CD14-positive monocyte (primary cell): Measurements from ENCODE around the gene RARRES2. TPM values are rescaled to one million over a fixed set of nuclear protein-coding genes. Genes with fewer than 3 reads are reported as not detected.
A peak's percentile ranks its signal among the peaks of the same experiment; 100 is the strongest.

Experiments used
- DNase-seq, 3 donors: peaks; one replicate each; pipeline ENCODE4 v3.0.0-alpha.2; 2011 to 2022
- H2AFZ ChIP-seq: 2 replicates; pipeline ENCODE4 v1.6.0; 2012; ENCODE audit warnings: mild to moderate bottlenecking, low read depth, low read length, inconsistent platforms; ENCODE audit not compliant: insufficient read depth, poor library complexity, severe bottlenecking
- H3K27ac ChIP-seq, 2 donors: 1 replicate in 1 of 2; 2 replicates in 1 of 2; pipeline ENCODE4 v1.5.1; 2012 to 2013; ENCODE audit warnings: low read length in 2 of 2, control low read depth in 1 of 2, inconsistent platforms in 1 of 2, low read depth in 1 of 2, mild to moderate bottlenecking in 1 of 2
- H3K27me3 ChIP-seq, 2 donors: one replicate each; pipeline versions ENCODE4 v1.6.0 to v1.6.1; 2011 to 2013; ENCODE audit warnings: low read length in 2 of 2; ENCODE audit not compliant: control insufficient read depth in 2 of 2, insufficient read depth in 2 of 2
- H3K36me3 ChIP-seq, 2 donors: replicated peaks in 1 of 2; 1 replicate in 1 of 2; 2 replicates in 1 of 2; pipeline versions ENCODE4 v1.5.1 to v1.6.1; 2012 to 2013; ENCODE audit warnings: low read length in 2 of 2, control low read depth in 1 of 2, inconsistent platforms in 1 of 2, mild to moderate bottlenecking in 1 of 2; ENCODE audit not compliant: insufficient read depth in 2 of 2, control insufficient read depth in 1 of 2
- H3K4me1 ChIP-seq, 2 donors: 1 replicate in 1 of 2; 2 replicates in 1 of 2; pipeline versions ENCODE4 v1.5.1 to v1.6.1; 2012 to 2013; ENCODE audit warnings: low read length in 2 of 2, control low read depth in 1 of 2, inconsistent platforms in 1 of 2, mild to moderate bottlenecking in 1 of 2, moderate library complexity in 1 of 2; ENCODE audit not compliant: insufficient read depth in 2 of 2, control insufficient read depth in 1 of 2
- H3K4me2 ChIP-seq: replicated peaks from 2 replicates; pipeline ENCODE3; 2012; ENCODE audit warnings: low read length, moderate library complexity, mild to moderate bottlenecking; ENCODE audit not compliant: poor library complexity, severe bottlenecking; ENCODE audit errors: extremely low read depth
- H3K4me3 ChIP-seq, 3 experiments: fragments of 200-600 bp in 1 of 3; sonication (generic) in 1 of 3; replicated peaks in 1 of 3; 1 replicate in 2 of 3; 2 replicates in 1 of 3; pipeline ENCODE4 v1.5.1; 2011 to 2013; ENCODE audit warnings: low read length in 3 of 3, mild to moderate bottlenecking in 3 of 3, control low read depth in 2 of 3, low read depth in 2 of 3, inconsistent platforms in 1 of 3, moderate library complexity in 1 of 3
- H3K79me2 ChIP-seq: 2 replicates; pipeline ENCODE4 v1.6.0; 2012; ENCODE audit warnings: mild to moderate bottlenecking, control low read depth, inconsistent platforms, low read length, moderate library complexity; ENCODE audit not compliant: insufficient read depth
- H3K9ac ChIP-seq: 2 replicates; pipeline ENCODE4 v1.6.0; 2017; ENCODE audit warnings: low read length, mild to moderate bottlenecking; ENCODE audit not compliant: insufficient read depth, poor library complexity, severe bottlenecking
- H3K9me3 ChIP-seq, 2 donors: replicated peaks in 1 of 2; 1 replicate in 1 of 2; 2 replicates in 1 of 2; pipeline versions ENCODE4 v1.5.1 to v1.6.1; 2012 to 2013; ENCODE audit warnings: low read length in 2 of 2, control low read depth in 1 of 2; ENCODE audit not compliant: control insufficient read depth in 1 of 2, insufficient read depth in 1 of 2
- H4K20me1 ChIP-seq: 2 replicates; pipeline ENCODE4 v1.6.0; 2012; ENCODE audit warnings: mild to moderate bottlenecking, low read length, control low read depth, moderate library complexity; ENCODE audit not compliant: insufficient read depth
- H3K27ac Mint-ChIP-seq, 7 donors: one replicate each; pipeline ENCODE4 v1.8.0; 2020; ENCODE audit warnings: mild to moderate bottlenecking in 7 of 7, mixed read lengths in 7 of 7, moderate library complexity in 6 of 7, inconsistent platforms in 2 of 7
- H3K27me3 Mint-ChIP-seq, 3 donors: one replicate each; pipeline ENCODE4 v1.8.0; 2021 to 2022; ENCODE audit warnings: low read depth in 3 of 3, mild to moderate bottlenecking in 3 of 3, mixed read lengths in 3 of 3, moderate library complexity in 3 of 3, inconsistent platforms in 1 of 3
- H3K36me3 Mint-ChIP-seq, 2 donors: one replicate each; pipeline ENCODE4 v1.8.0; 2020; ENCODE audit warnings: mixed read lengths in 2 of 2, inconsistent platforms in 1 of 2, mild to moderate bottlenecking in 1 of 2
- H3K4me1 Mint-ChIP-seq: one replicate; pipeline ENCODE4 v1.8.0; 2020; ENCODE audit warnings: mild to moderate bottlenecking, mixed read lengths
- H3K4me3 Mint-ChIP-seq, 2 donors: one replicate each; pipeline ENCODE4 v1.8.0; 2020; ENCODE audit warnings: mild to moderate bottlenecking in 2 of 2, mixed read lengths in 2 of 2, moderate library complexity in 1 of 2
- H3K9me3 Mint-ChIP-seq, 7 donors: one replicate each; pipeline ENCODE4 v1.8.0; 2020 to 2022; ENCODE audit warnings: mixed read lengths in 7 of 7, mild to moderate bottlenecking in 6 of 7, moderate library complexity in 6 of 7, inconsistent platforms in 2 of 7
- WGBS: methylation state at CpG from one replicate; pipeline ENCODE4 v1.1.5; 2013; ENCODE audit warnings: missing lambda C conversion rate; ENCODE audit not compliant: insufficient coverage; 5-methylcytosine and 5-hydroxymethylcytosine counted together
- intact Hi-C, 2 donors: fragments of 100-400 bp; cut with micrococcal nuclease; formaldehyde crosslinking; loops; one replicate each; pipeline versions ENCODE4 v1.15.0 to v1.15.1; 2023
- polyA plus RNA-seq, 3 donors: library from polyadenylated mRNA; depleted of rRNA in 1 of 3; unstranded in 2 of 3; stranded (reverse) in 1 of 3; fragments of 300-500 nt in 2 of 3; fragments of >200 nt in 1 of 3; fragmentation: Illumina TruSeq in 2 of 3; gene quantifications; 1 replicate in 2 of 3; 2 replicates in 1 of 3; pipeline ENCODE4 v1.2.3, GENCODE V29; 2012 to 2021
- TF ChIP-seq, protein P1 (sequence below): fragments of 200-600 bp; IDR thresholded peaks from one replicate; pipeline ENCODE4 v1.8.0; 2022; ENCODE audit warnings: antibody characterized with exemption, mild to moderate bottlenecking

The RARRES2 gene
- polyA plus RNA-seq, 3 donors, result not detected

DNA sequence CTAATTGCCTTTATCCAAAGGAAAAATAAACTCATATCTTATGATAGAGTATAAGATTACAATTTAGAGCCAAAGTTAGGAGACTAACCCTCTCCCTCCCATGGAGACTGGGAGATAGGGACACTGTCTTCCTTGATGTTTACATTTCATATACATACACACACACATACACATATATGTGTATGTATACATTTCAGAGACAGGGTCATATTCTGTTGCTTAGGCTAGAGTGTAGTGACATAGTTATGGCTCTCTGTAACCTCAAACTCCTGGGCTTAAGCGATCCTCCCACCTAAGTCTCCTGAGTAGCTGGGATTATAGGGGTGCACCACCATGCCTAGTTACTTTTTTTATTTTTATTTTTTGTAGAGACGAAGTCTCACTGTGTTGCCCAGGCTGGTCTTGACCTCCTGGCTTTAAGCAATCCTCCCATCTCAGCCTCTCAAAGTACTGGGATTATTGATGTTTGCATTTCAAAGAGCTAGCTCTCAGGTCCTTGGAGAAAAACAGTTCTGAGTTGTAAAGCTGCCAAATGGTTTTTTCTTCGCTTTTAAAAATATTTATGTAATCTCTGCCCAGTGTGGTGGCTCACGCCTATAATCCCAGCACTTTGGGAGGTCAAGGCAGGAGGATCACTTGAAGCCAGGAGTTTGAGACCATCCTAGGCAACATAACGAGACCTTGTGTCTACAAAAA, 19.1 kb upstream of the RARRES2 start:
- TF ChIP-seq, protein P1, sequence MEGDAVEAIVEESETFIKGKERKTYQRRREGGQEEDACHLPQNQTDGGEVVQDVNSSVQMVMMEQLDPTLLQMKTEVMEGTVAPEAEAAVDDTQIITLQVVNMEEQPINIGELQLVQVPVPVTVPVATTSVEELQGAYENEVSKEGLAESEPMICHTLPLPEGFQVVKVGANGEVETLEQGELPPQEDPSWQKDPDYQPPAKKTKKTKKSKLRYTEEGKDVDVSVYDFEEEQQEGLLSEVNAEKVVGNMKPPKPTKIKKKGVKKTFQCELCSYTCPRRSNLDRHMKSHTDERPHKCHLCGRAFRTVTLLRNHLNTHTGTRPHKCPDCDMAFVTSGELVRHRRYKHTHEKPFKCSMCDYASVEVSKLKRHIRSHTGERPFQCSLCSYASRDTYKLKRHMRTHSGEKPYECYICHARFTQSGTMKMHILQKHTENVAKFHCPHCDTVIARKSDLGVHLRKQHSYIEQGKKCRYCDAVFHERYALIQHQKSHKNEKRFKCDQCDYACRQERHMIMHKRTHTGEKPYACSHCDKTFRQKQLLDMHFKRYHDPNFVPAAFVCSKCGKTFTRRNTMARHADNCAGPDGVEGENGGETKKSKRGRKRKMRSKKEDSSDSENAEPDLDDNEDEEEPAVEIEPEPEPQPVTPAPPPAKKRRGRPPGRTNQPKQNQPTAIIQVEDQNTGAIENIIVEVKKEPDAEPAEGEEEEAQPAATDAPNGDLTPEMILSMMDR, result no peak
- Histone ChIP-seq H3K4me1 (peaks cover 30 to 33% of the 10 kb centered on the region in 2 donors), H3K36me3 (no peaks in the 10 kb centered on the region), H2AFZ (no peak overlapping the region), H3K4me2 (no peak overlapping the region), H4K20me1 (no peaks in the 10 kb centered on the region), H3K4me3 (no peak overlapping the region), H3K9ac (no peak overlapping the region), H3K9me3 (no peaks in the 10 kb centered on the region), H3K27ac (no peak overlapping the region), H3K79me2 (no peaks in the 10 kb centered on the region), H3K27me3 (no peaks in the 10 kb centered on the region)
- Mint-ChIP-seq H3K4me1 (peaks cover 38% of the 10 kb centered on the region), H3K27me3 (peaks cover 1 to 3% (median 3%) of the 10 kb centered on the region in 3 donors), H3K36me3 (no peaks in the 10 kb centered on the region), H3K4me3 (no peak overlapping the region), H3K27ac (no peak overlapping the region), H3K9me3 (no peaks in the 10 kb centered on the region)
- intact Hi-C loops, result loop anchor here in 1 of 2 donors (10.0 kb wide), 1 partner anchor 424 kb away; no protein-coding TSS in a partner anchor
- WGBS, result 100% methylated on average over 2 of the region's 5 CpGs
- no peak for DNase-seq

DNA sequence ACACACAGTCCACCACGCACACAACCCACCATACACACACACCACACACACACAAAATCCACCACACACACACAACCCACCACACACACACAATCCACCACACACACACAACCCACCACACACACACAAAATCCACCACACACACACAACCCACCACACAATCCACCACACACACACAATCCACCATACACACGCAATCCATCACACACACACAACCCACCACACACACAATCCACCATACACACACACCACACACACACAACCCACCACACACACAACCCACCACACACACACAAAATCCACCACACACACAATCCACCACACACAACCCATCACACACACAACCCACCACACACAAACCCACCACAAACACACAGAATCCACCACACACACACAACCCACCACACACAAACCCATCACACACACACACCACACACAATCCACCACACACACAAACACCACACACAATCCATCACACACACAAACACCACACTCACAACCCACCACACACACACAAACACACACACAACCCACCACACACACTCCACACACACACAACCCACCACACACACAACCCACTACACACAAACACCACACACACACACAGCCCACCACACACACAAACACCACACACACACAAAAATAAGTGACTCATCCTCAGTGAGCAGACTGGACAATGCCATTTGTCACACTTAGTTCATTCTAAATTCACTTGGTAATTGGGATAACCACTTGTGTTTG, 18.4 kb upstream of the RARRES2 start:
- no peak overlapping the region for H3K4me2 ChIP-seq
- 100% methylated on average over 2 of the region's 2 CpGs for WGBS
- H4K20me1 ChIP-seq, result no peaks in the 10 kb centered on the region
- no peak overlapping the region for H3K4me3 ChIP-seq
- no peaks in the 10 kb centered on the region for H3K79me2 ChIP-seq
- DNase-seq, result no peak
- no peaks in the 10 kb centered on the region for H3K36me3 ChIP-seq
- H3K27ac ChIP-seq, result no peak overlapping the region
- Mint-ChIP-seq H3K27ac (peak overlapping the region in 1 of 7 donors; percentile 59), H3K27me3 (peaks cover 1 to 3% (median 3%) of the 10 kb centered on the region in 3 donors), H3K4me1 (peaks cover 36% of the 10 kb centered on the region), H3K36me3 (no peaks in the 10 kb centered on the region), H3K4me3 (no peak overlapping the region), H3K9me3 (no peaks in the 10 kb centered on the region)
- no peaks in the 10 kb centered on the region for H3K9me3 ChIP-seq
- no peak overlapping the region for H3K9ac ChIP-seq
- H3K27me3 ChIP-seq, result no peaks in the 10 kb centered on the region
- intact Hi-C loops, result loop anchor here in 1 of 2 donors (10.0 kb wide), 1 partner anchor 425 kb away; no protein-coding TSS in a partner anchor
- H2AFZ ChIP-seq, result no peak overlapping the region
- H3K4me1 ChIP-seq, result peaks cover 23 to 26% of the 10 kb centered on the region in 2 donors
- TF ChIP-seq, protein P1, result no peak
